Measurements from ENCODE around the gene SH3RF3.

The SH3RF3 gene

DNA sequence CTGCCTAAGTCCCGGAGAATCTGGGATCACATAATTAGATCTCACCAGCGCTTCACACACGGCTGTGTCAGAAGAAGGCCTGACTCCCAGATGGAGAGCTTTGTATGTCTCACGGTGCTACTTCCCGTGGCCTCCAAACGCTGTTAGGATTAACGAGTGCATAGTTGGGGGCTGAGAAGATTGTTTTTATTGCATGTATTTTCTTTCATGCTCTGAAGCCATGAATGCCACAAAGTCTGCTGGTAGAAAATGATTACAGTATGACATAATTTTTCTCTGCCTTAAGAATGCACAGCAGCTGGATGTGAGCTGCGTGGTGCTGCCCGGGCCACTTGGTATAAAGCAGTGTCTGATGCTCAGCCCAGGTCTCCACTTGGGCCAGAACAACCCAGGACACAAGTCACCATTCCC, 318.3 kb downstream of the SH3RF3 start:
- DNase-seq = no peak

GRCh38 chr2:109447776-109448175, 318.8 kb downstream of the SH3RF3 start:
- DNase-seq = no peak

GRCh38 chr2:109448207-109448606, 319.2 kb downstream of the SH3RF3 start:
- no peak for DNase-seq

GRCh38 chr2:109448946-109449788, 320.2 kb downstream of the SH3RF3 start:
- DNase-seq = peak; percentile 29

DNA sequence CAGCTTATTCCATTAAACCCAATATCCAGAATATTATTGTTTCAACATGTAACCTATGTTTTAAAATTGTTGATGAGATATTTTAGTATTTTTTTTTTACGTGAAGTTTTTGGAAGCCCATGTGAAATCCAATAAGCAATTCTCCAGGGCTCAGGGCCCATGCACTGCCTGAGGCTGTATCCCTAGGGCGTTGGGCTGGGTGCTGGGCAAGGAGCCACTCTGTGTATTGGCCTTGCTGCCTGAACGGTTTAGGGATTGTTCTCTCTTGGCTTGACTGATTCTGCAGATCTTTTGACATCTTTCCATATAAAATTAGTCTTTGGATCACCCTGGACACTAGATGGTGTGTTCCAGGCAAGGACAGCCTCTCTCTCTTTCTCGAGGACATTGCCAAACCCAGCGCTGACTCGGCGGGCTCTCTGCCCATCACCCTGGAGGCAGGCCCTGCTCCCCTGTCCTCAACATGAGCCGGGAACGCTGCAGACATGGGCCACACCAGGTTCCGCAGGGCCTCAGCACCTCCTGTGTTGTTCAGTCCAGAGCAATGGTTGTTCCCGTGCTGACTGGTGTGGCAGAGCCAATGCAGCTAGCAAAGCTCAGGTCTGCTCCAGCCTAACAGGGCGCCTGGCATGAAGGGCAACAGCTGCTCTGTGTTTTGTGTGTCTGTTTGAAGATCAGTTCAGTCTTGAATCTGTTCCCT, 321.7 kb downstream of the SH3RF3 start:
- no peak for DNase-seq

DNA sequence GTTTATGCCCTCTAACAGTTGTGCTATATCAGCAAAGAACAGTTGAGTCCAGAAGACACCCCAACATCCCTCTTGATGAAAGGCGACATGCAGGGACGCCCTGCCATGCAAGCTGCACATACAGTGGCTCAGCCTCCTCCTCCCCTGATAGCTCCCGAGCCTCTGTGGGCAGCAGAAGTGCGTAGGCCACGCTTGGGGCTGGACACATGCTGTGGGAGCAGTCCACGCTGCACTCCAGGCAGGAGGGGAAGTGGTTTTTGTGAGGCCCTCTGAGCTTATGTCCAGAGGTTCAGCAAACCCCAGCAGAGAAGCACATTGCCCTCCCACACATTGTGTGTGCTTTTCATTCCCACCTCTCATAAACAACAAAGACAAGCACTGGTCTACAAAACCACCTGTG, 322.7 kb downstream of the SH3RF3 start:
- no peak for DNase-seq

GRCh38 chr2:109452318-109453305, 323.6 kb downstream of the SH3RF3 start:
- no peak for DNase-seq

DNA sequence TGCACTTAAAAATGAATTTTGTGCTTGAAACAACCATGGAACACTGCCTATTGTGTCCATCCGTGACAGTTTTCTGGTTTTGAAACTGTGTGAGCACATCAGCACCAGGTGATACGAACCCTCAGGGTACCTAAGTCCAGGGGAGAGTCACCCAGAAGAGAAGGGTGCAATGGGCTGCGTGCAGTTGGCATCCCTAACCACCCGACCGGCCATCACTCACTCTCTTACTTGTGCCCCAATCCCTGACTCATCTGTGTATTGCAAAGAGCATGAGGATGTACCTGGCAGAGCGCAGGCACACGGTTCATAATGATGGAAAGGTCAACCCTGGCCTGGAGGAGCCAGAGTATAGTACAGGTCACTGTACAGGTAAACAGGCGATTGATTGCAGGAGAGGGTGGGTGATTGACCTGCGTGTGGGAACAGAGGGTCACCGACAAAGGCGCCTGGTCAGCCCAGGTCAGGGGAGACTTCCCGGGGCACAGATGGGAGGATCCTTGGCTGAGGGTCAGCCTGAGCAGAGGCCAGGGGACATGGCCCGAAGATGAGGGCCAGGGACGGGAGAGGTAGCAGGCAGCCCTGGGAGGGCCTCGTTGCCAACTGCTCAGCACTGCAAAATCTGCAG, 324.5 kb downstream of the SH3RF3 start:
- no peak for DNase-seq

- DNase-seq = no peak
These were observed 325.3 kb downstream of the SH3RF3 start for GRCh38 chr2:109454304-109454703.

DNA sequence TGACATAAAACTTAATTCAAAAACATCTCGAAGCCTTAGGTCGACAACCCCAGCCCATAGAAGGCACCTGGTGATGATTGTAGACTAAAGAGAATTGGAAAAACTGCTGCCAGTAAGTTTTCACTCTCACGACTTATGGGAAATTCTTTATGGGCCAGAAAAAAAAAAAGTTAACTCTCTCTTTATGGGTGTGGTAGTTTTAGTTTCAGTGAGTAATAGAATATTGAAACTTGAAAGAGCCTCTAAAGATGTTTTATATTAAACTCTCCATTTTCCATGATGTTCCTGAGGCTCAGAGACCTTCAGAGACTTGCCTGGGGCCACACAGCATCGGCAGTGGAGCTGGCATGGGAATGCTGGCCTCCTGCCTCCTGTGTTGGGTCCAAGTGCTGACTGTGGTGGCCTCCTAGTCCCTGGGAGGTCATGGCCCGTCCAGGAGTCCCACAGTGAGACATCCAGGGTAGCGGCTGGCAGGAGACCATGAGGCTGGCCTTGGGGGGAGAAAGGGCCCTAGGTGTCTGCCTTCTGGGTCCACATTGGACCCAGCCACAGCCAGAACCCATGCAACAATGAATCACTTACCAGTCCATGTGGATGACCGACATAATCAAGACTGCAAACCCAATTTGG, 325.9 kb downstream of the SH3RF3 start:
- no peak for DNase-seq

GRCh38 chr2:109455731-109456691, 327.0 kb downstream of the SH3RF3 start:
- no peak for DNase-seq

DNA sequence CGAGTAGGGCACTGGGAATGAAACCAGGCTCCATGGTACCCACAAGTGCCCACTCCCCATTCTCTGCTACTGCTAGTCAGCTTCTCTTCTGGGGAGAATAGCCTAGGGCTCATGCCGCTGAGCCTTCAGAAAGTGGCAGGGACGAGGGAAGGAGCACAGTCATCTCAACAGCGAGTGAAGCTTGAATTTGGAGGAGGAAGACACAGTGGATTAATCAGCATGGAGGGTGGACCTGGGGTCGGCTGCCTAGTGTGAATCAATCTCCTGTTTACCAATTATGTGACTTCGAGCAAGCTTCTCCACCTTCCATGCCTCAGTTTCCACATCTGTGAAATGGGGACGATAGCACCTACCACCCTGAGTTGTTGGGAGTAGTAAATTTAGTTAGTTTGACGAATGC, 327.8 kb downstream of the SH3RF3 start:
- no peak for DNase-seq

- no peak for DNase-seq
These were observed 328.4 kb downstream of the SH3RF3 start for GRCh38 chr2:109457366-109457765.

GRCh38 chr2:109457794-109458193, 328.8 kb downstream of the SH3RF3 start:
- DNase-seq = no peak

- no peak for DNase-seq
These were observed 329.5 kb downstream of the SH3RF3 start for GRCh38 chr2:109458512-109458911.

DNA sequence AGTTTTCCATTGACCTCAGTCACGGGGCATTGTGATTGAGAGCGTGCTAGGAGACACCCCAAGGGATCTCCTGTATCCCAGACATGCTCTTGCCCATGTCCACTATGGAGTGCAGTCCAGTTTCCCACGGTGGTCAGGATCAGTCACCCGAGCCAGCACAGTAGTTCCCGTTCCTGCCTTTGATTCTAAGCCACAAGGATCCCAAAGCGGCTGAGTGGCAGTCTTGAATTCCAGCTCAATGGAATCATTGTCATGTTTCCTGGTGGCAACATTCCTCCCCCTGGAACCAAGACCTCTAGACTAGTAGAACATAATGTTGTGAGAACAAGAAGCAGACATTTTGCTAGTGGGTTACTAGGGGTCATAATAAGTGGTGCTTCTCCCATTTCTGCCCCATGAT, 330.5 kb downstream of the SH3RF3 start:
- no peak for DNase-seq

DNA sequence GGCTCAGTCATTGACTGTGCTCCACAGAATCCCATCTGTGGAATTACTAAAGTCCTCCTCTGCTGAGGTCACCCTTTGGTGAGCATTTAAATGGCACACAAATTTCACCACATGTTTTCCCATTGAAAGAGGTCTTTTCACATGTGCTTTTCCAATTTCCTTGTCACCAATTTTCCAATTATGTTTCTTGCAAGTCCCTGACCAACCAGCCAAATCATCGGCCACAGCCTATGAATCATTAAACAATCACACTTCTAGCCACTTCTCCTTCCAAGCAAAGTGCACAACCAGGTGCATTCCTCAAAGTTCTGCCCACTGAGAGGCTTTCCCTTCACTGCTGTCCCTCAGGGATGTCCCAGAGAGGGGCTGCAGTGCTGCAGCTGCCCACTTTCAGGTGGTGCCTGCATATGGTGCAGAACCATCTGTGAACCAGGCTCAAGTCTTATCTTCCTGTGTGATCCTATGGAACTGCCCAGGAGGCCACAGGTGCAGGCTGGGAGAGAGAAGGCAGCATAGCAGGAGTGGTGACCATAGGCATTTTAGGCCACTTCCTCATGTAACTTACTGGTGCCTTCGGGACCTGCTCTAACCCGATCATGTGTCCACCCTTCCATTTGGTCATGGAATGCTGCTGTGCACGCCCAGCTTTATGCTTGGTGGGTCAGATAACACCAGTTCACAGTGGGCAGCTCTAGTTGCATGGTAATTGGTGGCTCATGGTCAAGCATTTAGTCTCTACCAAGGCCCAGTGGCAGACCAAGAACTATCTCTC, 331.7 kb downstream of the SH3RF3 start:
- DNase-seq = no peak

DNA sequence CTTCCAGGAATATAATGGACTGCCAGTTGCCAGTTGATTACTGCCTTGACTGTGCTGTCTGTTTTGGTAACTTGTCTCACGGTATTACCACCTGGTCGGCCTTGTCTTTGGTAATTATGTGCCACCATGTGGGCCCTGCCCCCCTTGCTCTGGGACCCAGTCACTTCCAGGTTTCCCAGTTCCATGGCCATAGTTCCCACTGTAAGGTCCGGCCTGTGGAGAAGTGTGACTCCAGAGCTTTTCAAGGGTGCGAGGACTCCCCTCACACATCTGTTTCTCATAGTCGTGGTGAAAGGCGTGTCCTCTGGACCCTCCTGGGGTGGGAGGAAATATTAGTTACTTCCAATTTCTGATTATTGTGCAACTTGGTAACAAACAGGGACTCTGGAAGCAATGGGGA, 334.2 kb downstream of the SH3RF3 start:
- no peak for DNase-seq

DNA sequence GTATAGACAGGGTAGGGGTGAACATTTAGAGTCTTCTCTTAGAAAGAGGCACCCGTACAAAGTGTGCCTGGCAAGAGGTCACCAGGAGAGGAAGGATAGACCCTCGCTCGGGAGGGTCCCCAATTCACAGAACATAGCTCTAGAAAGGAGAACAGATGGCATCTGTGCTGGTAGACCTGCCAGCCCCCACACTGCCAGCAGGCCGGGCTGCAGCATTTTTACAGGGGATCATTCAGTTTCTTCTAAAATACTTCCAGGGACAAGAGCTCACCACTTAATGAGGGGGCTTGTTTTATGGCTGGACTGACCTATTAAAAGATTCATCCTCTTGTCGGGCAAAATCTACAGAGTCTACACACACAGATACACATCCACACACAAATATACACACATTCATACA, 334.9 kb downstream of the SH3RF3 start:
- no peak for DNase-seq

Measured in NCI-H1105 treated with DMSO at 0.1 percent for 48 hours (cell line).